GM10847 (cell line): ENCODE measurements around the gene LAGE3.

Source experiments
- POLR2A ChIP-seq: IDR thresholded peaks from 2 replicates; pipeline ENCODE4 v1.6.1; 2011; ENCODE audit not compliant: insufficient read length; ENCODE audit errors: extremely low read depth

Gene LAGE3

DNA sequence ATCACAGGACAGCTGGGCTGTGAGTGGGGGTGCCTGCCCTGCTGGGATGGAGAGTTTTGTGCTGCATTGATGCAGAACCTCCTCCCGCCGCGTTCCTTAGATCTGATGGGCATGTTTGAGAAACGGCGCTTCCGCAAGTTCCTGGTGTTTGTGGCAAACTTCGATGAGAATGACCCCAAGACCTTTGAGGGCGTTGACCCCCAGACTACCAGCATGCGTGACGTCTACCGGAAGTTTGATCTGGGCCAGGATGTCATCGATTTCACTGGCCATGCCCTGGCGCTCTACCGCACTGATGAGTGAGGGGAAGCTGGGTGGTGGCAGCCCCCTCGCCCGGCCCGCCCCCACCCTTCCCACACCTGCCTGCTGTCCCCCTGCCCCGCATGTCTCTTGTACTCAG lies 39.2 kb downstream of the LAGE3 start:
- no peak for TF ChIP-seq POLR2A

GRCh38 chrX:154437971-154438893 lies 40.8 kb downstream of the LAGE3 start:
- no peak for TF ChIP-seq POLR2A

- TF ChIP-seq POLR2A = peak; percentile 38
Observed at GRCh38 chrX:154436983-154437752, 41.9 kb downstream of the LAGE3 start, which contains the start of gene GDI1. TSS of gene GDI1 (plus strand) at chrX:154437154. CDS start at chrX:154437255, 101 bp downstream.

- no peak for TF ChIP-seq POLR2A
Observed at GRCh38 chrX:154436374-154436982, 42.6 kb downstream of the LAGE3 start.

DNA sequence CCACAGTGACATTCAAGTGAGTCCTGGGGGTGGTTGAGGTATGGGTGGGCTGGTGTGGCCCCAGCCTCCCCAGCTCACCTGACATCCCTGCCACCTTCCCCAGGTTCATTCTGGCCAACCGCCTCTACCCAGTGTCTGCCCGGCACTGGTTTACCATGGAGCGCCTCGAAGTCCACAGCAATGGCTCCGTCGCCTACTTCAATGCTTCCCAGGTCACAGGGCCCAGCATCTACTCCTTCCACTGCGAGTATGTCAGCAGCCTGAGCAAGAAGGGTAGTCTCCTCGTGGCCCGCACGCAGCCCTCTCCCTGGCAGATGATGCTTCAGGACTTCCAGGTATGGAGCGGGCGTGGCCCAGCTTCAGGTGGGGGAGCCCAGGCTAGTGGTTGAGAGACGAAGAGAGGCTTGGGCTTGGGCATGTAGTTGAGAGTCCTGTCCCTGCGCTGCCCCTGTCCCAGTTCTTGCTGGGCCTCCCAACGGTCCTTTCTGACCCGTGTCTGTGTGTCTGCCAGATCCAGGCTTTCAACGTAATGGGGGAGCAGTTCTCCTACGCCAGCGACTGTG lies 43.8 kb downstream of the LAGE3 start:
- TF ChIP-seq POLR2A = no peak

DNA sequence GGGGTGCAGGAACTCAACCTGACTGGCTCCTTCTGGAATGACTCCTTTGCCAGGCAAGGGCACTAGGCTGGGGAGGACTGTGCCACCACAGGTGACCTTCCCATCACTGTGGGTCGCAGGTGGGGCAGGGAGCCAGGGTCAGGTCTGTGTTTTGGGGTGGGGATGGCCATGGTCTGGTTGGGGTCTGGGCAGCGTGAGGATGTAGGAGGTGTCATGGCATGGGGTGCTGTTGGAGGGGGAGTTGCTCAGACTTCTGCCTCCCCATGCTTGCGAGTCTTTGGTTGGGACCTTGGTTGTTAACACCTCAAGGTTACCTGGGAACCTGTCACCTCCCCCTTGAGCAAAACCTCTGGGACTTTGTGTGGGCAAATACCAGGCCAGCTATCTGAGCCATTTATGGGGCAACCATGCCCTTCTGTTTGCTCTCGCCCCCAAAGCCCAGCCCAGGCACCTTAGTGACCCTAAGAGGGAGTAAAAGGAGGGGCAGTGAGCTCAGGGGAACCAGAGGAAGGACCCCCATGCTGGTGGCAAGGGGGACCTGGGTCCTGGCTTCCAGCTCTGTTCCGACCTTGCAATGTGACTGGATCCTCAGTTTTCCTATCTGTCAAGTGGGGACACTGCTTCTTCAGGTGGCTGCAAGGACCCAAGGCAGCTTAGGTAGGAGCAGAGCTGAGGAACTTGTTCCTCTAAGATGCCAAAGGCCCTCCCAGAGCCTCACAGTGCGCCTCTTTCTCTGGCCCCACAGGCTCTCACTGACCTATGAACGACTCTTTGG lies 44.5 kb downstream of the LAGE3 start:
- no peak for TF ChIP-seq POLR2A

DNA sequence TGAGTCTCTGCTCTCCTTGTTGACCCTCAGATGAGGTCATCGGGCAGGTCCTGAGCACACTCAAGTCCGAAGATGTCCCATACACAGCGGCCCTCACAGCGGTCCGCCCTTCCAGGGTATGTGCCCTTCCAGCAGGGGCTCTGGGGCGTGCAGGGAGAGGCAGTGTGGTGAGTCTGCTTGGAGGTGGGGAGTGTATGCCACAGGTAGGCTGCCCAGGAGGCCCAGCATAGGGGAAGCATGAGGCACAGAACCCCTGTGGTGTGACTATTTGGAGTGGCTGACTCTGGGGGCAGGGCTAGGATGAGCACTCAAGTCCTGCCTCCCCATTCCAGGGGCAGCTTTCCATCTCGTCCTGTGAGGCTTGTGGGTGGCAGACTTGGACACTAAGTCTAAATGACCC lies 45.5 kb downstream of the LAGE3 start:
- TF ChIP-seq POLR2A = no peak

DNA sequence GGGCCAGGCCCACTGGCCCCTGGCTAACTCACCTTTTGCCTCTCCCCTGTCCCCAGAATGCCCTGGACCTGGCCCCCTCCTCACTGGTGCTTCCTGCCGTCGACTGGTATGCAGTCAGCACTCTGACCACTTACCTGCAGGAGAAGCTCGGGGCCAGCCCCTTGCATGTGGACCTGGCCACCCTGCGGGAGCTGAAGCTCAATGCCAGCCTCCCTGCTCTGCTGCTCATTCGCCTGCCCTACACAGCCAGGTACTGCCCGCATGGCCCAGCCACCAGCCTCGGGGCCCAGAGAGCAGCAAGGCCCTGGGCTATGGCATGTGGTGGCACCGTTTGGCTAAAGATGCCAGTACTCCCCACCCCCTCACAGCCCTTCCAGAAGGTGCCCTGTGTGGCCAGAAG lies 46.9 kb downstream of the LAGE3 start:
- no peak for TF ChIP-seq POLR2A

GRCh38 chrX:154431341-154431740 lies 47.7 kb downstream of the LAGE3 start:
- TF ChIP-seq POLR2A = no peak

GRCh38 chrX:154430916-154431315 lies 48.2 kb downstream of the LAGE3 start:
- no peak for TF ChIP-seq POLR2A

- no peak for TF ChIP-seq POLR2A
Observed at GRCh38 chrX:154430479-154430878, 48.6 kb downstream of the LAGE3 start.

DNA sequence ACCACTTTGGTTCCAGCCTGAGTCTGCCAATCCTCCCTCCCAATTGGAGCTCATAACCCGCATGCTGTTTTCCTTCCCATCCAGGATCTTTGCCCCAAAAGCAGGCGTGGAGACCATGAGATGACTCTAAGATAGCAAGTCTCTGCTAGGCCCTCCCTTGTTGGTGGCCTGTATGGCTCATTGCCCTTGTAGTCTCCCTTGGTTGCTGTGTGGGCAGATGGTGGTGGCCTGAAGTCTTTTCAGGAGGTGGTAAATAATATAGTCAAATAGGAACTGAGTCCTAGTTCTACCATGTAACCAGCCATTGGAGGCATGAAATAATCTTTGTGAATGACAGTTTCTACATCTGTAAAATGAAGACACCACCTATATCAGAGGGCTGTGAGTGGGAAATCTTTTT lies 49.4 kb downstream of the LAGE3 start:
- no peak for TF ChIP-seq POLR2A

GRCh38 chrX:154428176-154429171 lies 50.6 kb downstream of the LAGE3 start, which contains the start of gene ATP6AP1:
TSS of gene ATP6AP1 (plus strand) at chrX:154428677. CDS start at chrX:154428693, 16 bp downstream.
- peak; percentile 41 for TF ChIP-seq POLR2A
